HFFc6 (cell line): ENCODE data around the gene OR51B2. TPM values are rescaled to one million over a fixed set of nuclear protein-coding genes. Genes with fewer than 3 reads are reported as not detected.
A peak's percentile ranks its signal among the peaks of the same experiment; 100 is the strongest.

ENCODE experiments used
- DNase-seq: peaks from one replicate; pipeline ENCODE4 v3.0.0-alpha.2; 2018
- H3K27ac Mint-ChIP-seq: 2 replicates; pipeline ENCODE4 v1.8.0; 2020; ENCODE audit warnings: mild to moderate bottlenecking, mixed read lengths
- H3K27me3 Mint-ChIP-seq: 2 replicates; pipeline ENCODE4 v1.8.0; 2021; ENCODE audit warnings: mild to moderate bottlenecking, moderate library complexity, mixed read lengths; ENCODE audit not compliant: insufficient read depth
- H3K36me3 Mint-ChIP-seq: 2 replicates; pipeline ENCODE4 v1.8.0; 2021; ENCODE audit warnings: low read depth, mixed read lengths
- H3K4me1 Mint-ChIP-seq: 2 replicates; pipeline ENCODE4 v1.8.0; 2020; ENCODE audit warnings: low read depth, mixed read lengths
- H3K4me3 Mint-ChIP-seq: 2 replicates; pipeline ENCODE4 v1.8.0; 2020; ENCODE audit warnings: mild to moderate bottlenecking, moderate library complexity, mixed read lengths
- H3K9me3 Mint-ChIP-seq: 2 replicates; pipeline ENCODE4 v1.8.0; 2020; ENCODE audit warnings: mild to moderate bottlenecking, mixed read lengths
- total RNA-seq, 6 experiments: library from RNA; stranded (reverse); fragmentation: NEBNext Ultra II Directional; extraction: Animal tissue kit (Norgen Biotek cat#: 25700); gene quantifications; 2 replicates in 1 of 6; 3 replicates in 5 of 6; pipeline ENCODE4 v1.2.3, GENCODE V29; 2021
- TF ChIP-seq, protein P1 (sequence below): fragments of 200-600 bp; sonication (generic); IDR thresholded peaks from 2 replicates; pipeline ENCODE4 v1.5.0; 2021; ENCODE audit warnings: antibody characterized with exemption, mild to moderate bottlenecking

Gene OR51B2
- total RNA-seq, 6 experiments from 2014 or later, result not detected

DNA sequence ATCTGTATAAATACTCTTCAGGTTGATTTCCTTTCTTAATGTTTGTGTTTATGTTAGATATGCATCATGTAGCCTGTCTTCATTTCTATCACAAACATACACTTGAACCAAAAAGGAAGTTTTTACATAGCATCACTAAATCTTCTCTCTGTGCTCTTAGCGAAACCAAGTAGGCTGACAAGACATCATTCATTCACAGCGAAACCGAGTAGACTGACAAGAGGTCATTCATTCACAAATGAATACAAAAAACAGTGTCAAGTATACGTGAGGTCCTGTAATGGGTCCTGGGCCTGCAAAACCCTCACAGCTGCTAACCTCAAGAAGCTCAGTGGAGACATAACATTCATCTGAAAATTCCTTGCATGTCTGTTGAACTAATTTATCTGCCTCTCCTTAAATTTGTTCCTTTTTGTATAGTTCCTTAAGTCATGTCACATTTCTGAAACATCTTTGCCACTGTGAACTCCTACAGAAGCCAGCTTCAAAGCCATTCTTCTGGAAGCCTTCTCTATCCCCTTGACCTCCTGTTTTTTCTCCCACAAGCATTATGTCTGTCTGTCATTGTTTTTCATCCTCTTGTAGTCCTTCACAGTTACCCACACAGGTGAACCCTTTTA lies 44.5 kb downstream of the OR51B2 start:
- no peaks in the 10 kb centered on the region for H3K27me3 Mint-ChIP-seq
- no peaks in the 10 kb centered on the region for H3K36me3 Mint-ChIP-seq
- TF ChIP-seq, protein P1, sequence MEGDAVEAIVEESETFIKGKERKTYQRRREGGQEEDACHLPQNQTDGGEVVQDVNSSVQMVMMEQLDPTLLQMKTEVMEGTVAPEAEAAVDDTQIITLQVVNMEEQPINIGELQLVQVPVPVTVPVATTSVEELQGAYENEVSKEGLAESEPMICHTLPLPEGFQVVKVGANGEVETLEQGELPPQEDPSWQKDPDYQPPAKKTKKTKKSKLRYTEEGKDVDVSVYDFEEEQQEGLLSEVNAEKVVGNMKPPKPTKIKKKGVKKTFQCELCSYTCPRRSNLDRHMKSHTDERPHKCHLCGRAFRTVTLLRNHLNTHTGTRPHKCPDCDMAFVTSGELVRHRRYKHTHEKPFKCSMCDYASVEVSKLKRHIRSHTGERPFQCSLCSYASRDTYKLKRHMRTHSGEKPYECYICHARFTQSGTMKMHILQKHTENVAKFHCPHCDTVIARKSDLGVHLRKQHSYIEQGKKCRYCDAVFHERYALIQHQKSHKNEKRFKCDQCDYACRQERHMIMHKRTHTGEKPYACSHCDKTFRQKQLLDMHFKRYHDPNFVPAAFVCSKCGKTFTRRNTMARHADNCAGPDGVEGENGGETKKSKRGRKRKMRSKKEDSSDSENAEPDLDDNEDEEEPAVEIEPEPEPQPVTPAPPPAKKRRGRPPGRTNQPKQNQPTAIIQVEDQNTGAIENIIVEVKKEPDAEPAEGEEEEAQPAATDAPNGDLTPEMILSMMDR, result no peak
- peak overlapping the region; percentile 67 for H3K27ac Mint-ChIP-seq
- no peak for DNase-seq
- H3K9me3 Mint-ChIP-seq, result no peaks in the 10 kb centered on the region
- H3K4me1 Mint-ChIP-seq, result peaks cover 48% of the 10 kb centered on the region
- no peak overlapping the region for H3K4me3 Mint-ChIP-seq

DNA sequence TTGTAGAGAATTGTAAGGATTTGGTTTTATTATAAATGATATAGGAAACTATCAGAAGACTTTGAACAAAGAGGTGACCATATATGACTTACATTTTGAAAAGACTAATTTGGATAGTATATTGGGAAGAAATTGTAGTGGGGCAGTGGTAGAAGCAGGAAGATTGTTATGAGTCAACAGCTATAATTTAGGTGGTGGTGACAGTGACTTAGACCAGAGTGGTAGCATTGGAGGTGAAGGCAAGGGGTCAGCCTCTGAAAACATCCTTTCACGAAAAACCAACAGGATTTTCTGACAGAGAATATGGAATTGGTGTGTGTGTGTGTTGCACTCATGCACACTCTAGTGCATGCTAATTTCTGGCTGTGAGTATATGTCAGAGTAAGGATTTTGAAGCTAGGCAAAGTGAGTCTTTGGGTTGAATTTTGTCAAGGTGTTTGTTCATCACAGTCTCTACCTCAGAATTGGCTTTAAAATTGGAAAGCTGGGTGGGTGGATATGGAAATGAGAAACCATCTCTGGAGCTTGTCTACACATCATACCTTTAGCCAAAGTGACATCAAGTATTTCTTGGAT lies 46.2 kb downstream of the OR51B2 start:
- TF ChIP-seq, protein P1, result no peak
- no peaks in the 10 kb centered on the region for H3K36me3 Mint-ChIP-seq
- H3K4me1 Mint-ChIP-seq, result peaks cover 55% of the 10 kb centered on the region
- no peaks in the 10 kb centered on the region for H3K9me3 Mint-ChIP-seq
- no peak overlapping the region for H3K27ac Mint-ChIP-seq
- no peak for DNase-seq
- no peak overlapping the region for H3K4me3 Mint-ChIP-seq
- no peaks in the 10 kb centered on the region for H3K27me3 Mint-ChIP-seq

DNA sequence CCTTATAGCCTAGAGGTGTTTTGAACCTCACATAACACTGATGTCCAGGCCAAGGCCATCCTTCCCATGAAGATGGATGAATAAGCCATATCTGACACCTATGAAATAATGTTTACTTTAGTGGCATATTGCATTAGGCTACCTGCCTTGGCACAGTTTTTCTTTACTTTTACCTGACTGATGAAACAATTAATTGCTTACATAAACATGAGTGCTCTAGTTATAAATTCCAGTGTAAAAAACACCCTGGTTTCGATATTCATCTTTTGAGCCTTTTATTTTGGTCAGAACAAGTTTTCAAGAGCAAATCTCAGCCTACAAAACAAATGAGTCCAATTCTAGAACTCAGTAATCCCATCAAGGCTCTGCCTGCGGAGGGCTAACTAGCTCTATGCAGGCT lies 47.4 kb downstream of the OR51B2 start:
- DNase-seq, result no peak
- H3K36me3 Mint-ChIP-seq, result no peaks in the 10 kb centered on the region
- no peak overlapping the region for H3K4me3 Mint-ChIP-seq
- TF ChIP-seq, protein P1, result no peak
- H3K27me3 Mint-ChIP-seq, result no peaks in the 10 kb centered on the region
- H3K27ac Mint-ChIP-seq, result no peak overlapping the region
- H3K9me3 Mint-ChIP-seq, result no peaks in the 10 kb centered on the region
- peaks cover 47% of the 10 kb centered on the region for H3K4me1 Mint-ChIP-seq

GRCh38 chr11:5275369-5276110 lies 48.6 kb downstream of the OR51B2 start:
- Mint-ChIP-seq H3K27me3 (no peaks in the 10 kb centered on the region), H3K36me3 (no peaks in the 10 kb centered on the region), H3K9me3 (no peaks in the 10 kb centered on the region), H3K4me3 (no peak overlapping the region), H3K27ac (no peak overlapping the region), H3K4me1 (peaks cover 36% of the 10 kb centered on the region)
- DNase-seq, result no peak
- TF ChIP-seq, protein P1, result no peak

- DNase-seq, result no peak
- Mint-ChIP-seq H3K4me1 (peaks cover 24% of the 10 kb centered on the region), H3K27ac (peak overlapping the region; percentile 33; the same call in 1 of the 2 replicates), H3K9me3 (no peaks in the 10 kb centered on the region), H3K36me3 (no peaks in the 10 kb centered on the region), H3K4me3 (no peak overlapping the region), H3K27me3 (no peaks in the 10 kb centered on the region)
- TF ChIP-seq, protein P1, result no peak
Measured at GRCh38 chr11:5274395-5274794, 49.7 kb downstream of the OR51B2 start.

Other genes with a start within 250 kb of the OR51B2 start
- not detected for gene OR52A5, start 185.9 kb downstream of the OR51B2 start, total RNA-seq
- gene OR52A1, start 169.5 kb downstream of the OR51B2 start, total RNA-seq, result not detected
- not detected for gene OR51V1, start 123.6 kb downstream of the OR51B2 start, total RNA-seq
- not detected for gene HBB, start 97.2 kb downstream of the OR51B2 start, total RNA-seq
- not detected for gene HBD, start 89.8 kb downstream of the OR51B2 start, total RNA-seq
- not detected for gene HBG1, start 74.4 kb downstream of the OR51B2 start, total RNA-seq
- not detected for gene HBG2, start 69.5 kb downstream of the OR51B2 start, total RNA-seq
- gene HBE1, start 54.4 kb downstream of the OR51B2 start, total RNA-seq, result not detected
- gene OR51B4, start 22.4 kb downstream of the OR51B2 start, total RNA-seq, result not detected
- gene OR51B5, start 19.2 kb upstream of the OR51B2 start, total RNA-seq, result under 1 TPM in 4 of 6 experiments, not detected in 2; 0.30 to 0.53 (median 0.42) TPM
- gene OR51B6, start 27.2 kb upstream of the OR51B2 start, total RNA-seq, result not detected
- under 1 TPM in 1 of 6 experiments, not detected in 5; 0.09 TPM for gene OR51M1, start 59.5 kb upstream of the OR51B2 start, total RNA-seq
- not detected for gene OR51Q1, start 97.8 kb upstream of the OR51B2 start, total RNA-seq
- not detected for gene OR51I1, start 117.2 kb upstream of the OR51B2 start, total RNA-seq
- gene OR51I2, start 125.0 kb upstream of the OR51B2 start, total RNA-seq, result not detected
- not detected for gene OR52D1, start 164.4 kb upstream of the OR51B2 start, total RNA-seq
- gene UBQLN3, start 185.7 kb upstream of the OR51B2 start, total RNA-seq, result not detected
- gene UBQLNL, start 192.4 kb upstream of the OR51B2 start, total RNA-seq, result under 1 TPM in 5 of 6 experiments, not detected in 1; 0.07 to 0.17 (median 0.11) TPM
- not detected for gene OR52H1, start 224.2 kb upstream of the OR51B2 start, total RNA-seq